Measurements from ENCODE around the gene MGAT4B.
A peak's percentile ranks its signal among the peaks of the same experiment; 100 is the strongest.

- TF ChIP-seq, protein P1, sequence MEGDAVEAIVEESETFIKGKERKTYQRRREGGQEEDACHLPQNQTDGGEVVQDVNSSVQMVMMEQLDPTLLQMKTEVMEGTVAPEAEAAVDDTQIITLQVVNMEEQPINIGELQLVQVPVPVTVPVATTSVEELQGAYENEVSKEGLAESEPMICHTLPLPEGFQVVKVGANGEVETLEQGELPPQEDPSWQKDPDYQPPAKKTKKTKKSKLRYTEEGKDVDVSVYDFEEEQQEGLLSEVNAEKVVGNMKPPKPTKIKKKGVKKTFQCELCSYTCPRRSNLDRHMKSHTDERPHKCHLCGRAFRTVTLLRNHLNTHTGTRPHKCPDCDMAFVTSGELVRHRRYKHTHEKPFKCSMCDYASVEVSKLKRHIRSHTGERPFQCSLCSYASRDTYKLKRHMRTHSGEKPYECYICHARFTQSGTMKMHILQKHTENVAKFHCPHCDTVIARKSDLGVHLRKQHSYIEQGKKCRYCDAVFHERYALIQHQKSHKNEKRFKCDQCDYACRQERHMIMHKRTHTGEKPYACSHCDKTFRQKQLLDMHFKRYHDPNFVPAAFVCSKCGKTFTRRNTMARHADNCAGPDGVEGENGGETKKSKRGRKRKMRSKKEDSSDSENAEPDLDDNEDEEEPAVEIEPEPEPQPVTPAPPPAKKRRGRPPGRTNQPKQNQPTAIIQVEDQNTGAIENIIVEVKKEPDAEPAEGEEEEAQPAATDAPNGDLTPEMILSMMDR (IDR thresholded peaks at IDR 0.05): peak in 2 of 4 experiments; percentile 9 to 35
- TF ChIP-seq POLR2AphosphoS5 (IDR thresholded peaks at IDR 0.05) (peak; percentile 98), POLR2A (IDR thresholded peaks at IDR 0.05) (peak; percentile 81 to 82), EP300 (IDR thresholded peaks at IDR 0.05) (no peak)
Measured at GRCh38 chr5:179821298-179822058, 14.8 kb upstream of the MGAT4B start.
